ENCODE measurements around the gene PDE1C.

DNA sequence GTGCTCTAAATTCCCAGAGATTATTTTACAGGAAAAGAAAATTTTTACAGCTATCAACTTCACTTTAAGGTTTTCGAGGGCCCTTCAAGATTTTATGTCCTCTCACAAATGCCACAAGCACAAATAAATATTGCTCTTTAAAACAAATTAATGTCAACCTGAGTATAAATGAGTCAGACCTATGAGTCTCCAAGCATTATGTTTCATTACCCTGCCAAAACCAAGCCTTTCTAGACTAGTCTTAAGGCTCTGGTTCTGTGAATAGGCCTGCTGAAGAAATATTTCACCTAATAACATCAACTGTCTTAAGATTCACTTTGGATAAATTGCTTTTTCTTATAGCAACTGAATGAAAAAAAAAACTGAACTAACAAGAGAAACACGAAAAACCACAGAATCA, 153.0 kb downstream of the PDE1C start:
- no peak for TF ChIP-seq POLR2AphosphoS5 (IDR thresholded peaks at IDR 0.05; ENCODE audit: low read depth, low read length)
- TF ChIP-seq POLR2A (IDR thresholded peaks at IDR 0.05; ENCODE audit: low read depth, low read length), result no peak
- no peak for TF ChIP-seq SPI1 (IDR thresholded peaks at IDR 0.05; ENCODE audit: low read depth, low read length)

Measured in GM12891 (cell line).